Sigmoid colon (tissue), 4 donors: Measurements from ENCODE around the gene PLXNB2.

ENCODE experiments used
- EP300 ChIP-seq, 4 donors: sonication (generic); formaldehyde crosslinking; IDR thresholded peaks; one replicate each; pipeline ENCODE4 v1.6.1; 2017; ENCODE audit warnings: antibody characterized with exemption in 4 of 4
- POLR2A ChIP-seq, 2 donors: fragments of 450-650 bp; IDR thresholded peaks; one replicate each; pipeline ENCODE4 v1.6.1; 2016; ENCODE audit warnings: antibody characterized with exemption in 2 of 2, mild to moderate bottlenecking in 2 of 2, moderate library complexity in 2 of 2
- POLR2AphosphoS5 ChIP-seq, 4 donors: sonication (generic); formaldehyde crosslinking; IDR thresholded peaks; one replicate each; pipeline ENCODE4 v1.6.1; 2017; ENCODE audit warnings: antibody characterized with exemption in 4 of 4
- TF ChIP-seq, protein P1 (sequence below), 4 experiments: fragments of 450-650 bp in 3 of 4; fragments of 200-600 bp in 1 of 4; IDR thresholded peaks; one replicate each; pipeline ENCODE4 v1.5.1; 2016 to 2019; ENCODE audit warnings: antibody characterized with exemption in 4 of 4, mild to moderate bottlenecking in 3 of 4, moderate library complexity in 2 of 4

- TF ChIP-seq, protein P1, sequence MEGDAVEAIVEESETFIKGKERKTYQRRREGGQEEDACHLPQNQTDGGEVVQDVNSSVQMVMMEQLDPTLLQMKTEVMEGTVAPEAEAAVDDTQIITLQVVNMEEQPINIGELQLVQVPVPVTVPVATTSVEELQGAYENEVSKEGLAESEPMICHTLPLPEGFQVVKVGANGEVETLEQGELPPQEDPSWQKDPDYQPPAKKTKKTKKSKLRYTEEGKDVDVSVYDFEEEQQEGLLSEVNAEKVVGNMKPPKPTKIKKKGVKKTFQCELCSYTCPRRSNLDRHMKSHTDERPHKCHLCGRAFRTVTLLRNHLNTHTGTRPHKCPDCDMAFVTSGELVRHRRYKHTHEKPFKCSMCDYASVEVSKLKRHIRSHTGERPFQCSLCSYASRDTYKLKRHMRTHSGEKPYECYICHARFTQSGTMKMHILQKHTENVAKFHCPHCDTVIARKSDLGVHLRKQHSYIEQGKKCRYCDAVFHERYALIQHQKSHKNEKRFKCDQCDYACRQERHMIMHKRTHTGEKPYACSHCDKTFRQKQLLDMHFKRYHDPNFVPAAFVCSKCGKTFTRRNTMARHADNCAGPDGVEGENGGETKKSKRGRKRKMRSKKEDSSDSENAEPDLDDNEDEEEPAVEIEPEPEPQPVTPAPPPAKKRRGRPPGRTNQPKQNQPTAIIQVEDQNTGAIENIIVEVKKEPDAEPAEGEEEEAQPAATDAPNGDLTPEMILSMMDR (IDR thresholded peaks at IDR 0.05) = no peak
- TF ChIP-seq POLR2A (IDR thresholded peaks at IDR 0.05) (no peak), EP300 (IDR thresholded peaks at IDR 0.05) (no peak), POLR2AphosphoS5 (IDR thresholded peaks at IDR 0.05) (no peak)
Observed at GRCh38 chr22:50269970-50270665, 37.3 kb downstream of the PLXNB2 start, which contains the start of gene MAPK11.
